GM12878 (cell line): ENCODE results near the gene GEMIN7. TPM values are rescaled to one million over a fixed set of nuclear protein-coding genes. Genes with fewer than 3 reads are reported as not detected.

Experiments used
- ATF2 ChIP-seq: IDR thresholded peaks from 2 replicates; pipeline ENCODE4 v1.6.1; 2012; ENCODE audit warnings: low read length, inconsistent platforms
- ATF7 ChIP-seq: fragments of 450-650 bp; IDR thresholded peaks from 2 replicates; pipeline ENCODE4 v1.6.1; 2016; ENCODE audit warnings: low read depth, mild to moderate bottlenecking
- CEBPZ ChIP-seq: fragments of 150-350 bp; IDR thresholded peaks from 2 replicates; pipeline ENCODE4 v1.6.1; 2016; ENCODE audit warnings: low read depth, low read length
- HDGF ChIP-seq: fragments of 450-650 bp; IDR thresholded peaks from 2 replicates; pipeline ENCODE4 v1.6.1; 2016; ENCODE audit warnings: antibody characterized with exemption
- JUND ChIP-seq: IDR thresholded peaks from 2 replicates; pipeline ENCODE4 v1.6.1; 2012; ENCODE audit warnings: low read depth, mild to moderate bottlenecking, low read length, improper control_type of control experiment, moderate library complexity
- MEF2A ChIP-seq: IDR thresholded peaks from 2 replicates; pipeline ENCODE4 v1.6.1; 2011; ENCODE audit warnings: low read depth, mild to moderate bottlenecking, low read length, moderate library complexity; ENCODE audit not compliant: insufficient read depth
- MTA2 ChIP-seq: fragments of 450-650 bp; IDR thresholded peaks from 2 replicates; pipeline ENCODE4 v1.6.1; 2016; ENCODE audit warnings: low read depth, mild to moderate bottlenecking, moderate library complexity
- NRF1 ChIP-seq: conservative IDR thresholded peaks from 2 replicates; pipeline ENCODE4 v1.6.1; 2011; ENCODE audit warnings: mild to moderate bottlenecking, low read depth, low read length, improper control_type of control experiment
- PML ChIP-seq: IDR thresholded peaks from 2 replicates; pipeline ENCODE4 v1.6.1; 2012; ENCODE audit warnings: low read length, inconsistent platforms
- SPI1 ChIP-seq: IDR thresholded peaks from 2 replicates; pipeline ENCODE4 v1.6.1; 2011; ENCODE audit warnings: low read depth, mild to moderate bottlenecking, low read length, moderate library complexity, borderline replicate concordance; ENCODE audit not compliant: insufficient read depth
- STAT1 ChIP-seq: fragments of 450-650 bp; conservative IDR thresholded peaks from 2 replicates; pipeline ENCODE4 v1.6.1; 2014; ENCODE audit warnings: antibody characterized with exemption, mild to moderate bottlenecking
- ZNF207 ChIP-seq: fragments of 450-650 bp; IDR thresholded peaks from 2 replicates; pipeline ENCODE4 v1.6.1; 2014; ENCODE audit warnings: antibody characterized with exemption, mild to moderate bottlenecking, borderline replicate concordance
- ZNF384 ChIP-seq: IDR thresholded peaks from 2 replicates; pipeline ENCODE4 v1.6.1; 2012; ENCODE audit warnings: low read depth, mild to moderate bottlenecking, low read length, improper control_type of control experiment, borderline replicate concordance
- polyA plus RNA-seq, 11 experiments: library from polyadenylated mRNA; depleted of rRNA in 4 of 11; unstranded in 6 of 11; stranded (reverse) in 5 of 11; fragments of >200 nt; fragmentation: Nextera tagmentation in 4 of 11; fragmentation: Illumina TruSeq in 1 of 11; extraction: Ambion mirVana in 4 of 11; extraction: Trizol in 1 of 11; gene quantifications; 1 replicate in 1 of 11; 2 replicates in 10 of 11; pipeline versions ENCODE4 v1.2.1 to v1.2.3, GENCODE V29; 2011 to 2016; ENCODE audit warnings: inconsistent platforms in 2 of 11, missing spikeins in 2 of 11, low read depth in 1 of 11
- total RNA-seq, 4 experiments: library from RNA; depleted of rRNA in 3 of 4; stranded (reverse); fragments of >200 nt in 3 of 4; fragmentation: Illumina TruSeq in 1 of 4; extraction: Trizol in 1 of 4; gene quantifications; 2 replicates each; pipeline versions ENCODE4 v1.2.1 to v1.2.3, GENCODE V29; 2013 to 2021
- TF ChIP-seq, protein P1 (sequence below): fragments of 450-650 bp; IDR thresholded peaks from 2 replicates; pipeline ENCODE4 v1.6.1; 2016; ENCODE audit warnings: mild to moderate bottlenecking
- TF ChIP-seq, protein P2 (sequence below), 3 experiments: IDR thresholded peaks in 2 of 3; conservative IDR thresholded peaks in 1 of 3; 2 replicates each; pipeline ENCODE4 v1.5.1; 2011; ENCODE audit warnings: low read depth in 3 of 3, low read length in 3 of 3, mild to moderate bottlenecking in 3 of 3, control low read depth in 2 of 3, moderate library complexity in 2 of 3, inconsistent platforms in 1 of 3, mixed read lengths in 1 of 3; ENCODE audit not compliant: control insufficient read depth in 2 of 3, insufficient read depth in 1 of 3; ENCODE audit errors: extremely low read depth in 1 of 3
- TF ChIP-seq, protein P3 (sequence below): fragments of 450-650 bp; IDR thresholded peaks from 2 replicates; pipeline ENCODE4 v1.6.1; 2018; ENCODE audit warnings: mild to moderate bottlenecking, low read depth, moderate library complexity; ENCODE audit not compliant: partially characterized antibody
- TF ChIP-seq, protein P4 (sequence below): IDR thresholded peaks from 2 replicates; pipeline ENCODE4 v1.6.1; 2011; ENCODE audit warnings: low read depth, mild to moderate bottlenecking, low read length, moderate library complexity, borderline replicate concordance; ENCODE audit errors: extremely low read depth

Gene GEMIN7
- total and polyA plus RNA-seq, 10 of the 15 experiments (the other 5 are each of a cell fraction or from before 2014, with no cell fraction given), result 21.1 to 76.7 (median 44.9) TPM

- peak; percentile 15; the same call in 1 of the 2 replicates for TF ChIP-seq ATF2
- peak; percentile 62; the same call in 1 of the 2 replicates for TF ChIP-seq SPI1
- TF ChIP-seq ZNF384, result peak; percentile 73
- peak; percentile 64 for TF ChIP-seq ATF7
- no peak for TF ChIP-seq JUND
- 0 out of 2 replicates have a peak, but pooled peaks have one; percentile 31 for TF ChIP-seq PML
- 0 out of 2 replicates have a peak, but pooled peaks have one; percentile 46 for TF ChIP-seq ZNF207
- TF ChIP-seq MTA2, result peak; percentile 39; the same call in 1 of the 2 replicates
- TF ChIP-seq STAT1, result no peak
- TF ChIP-seq, protein P1, sequence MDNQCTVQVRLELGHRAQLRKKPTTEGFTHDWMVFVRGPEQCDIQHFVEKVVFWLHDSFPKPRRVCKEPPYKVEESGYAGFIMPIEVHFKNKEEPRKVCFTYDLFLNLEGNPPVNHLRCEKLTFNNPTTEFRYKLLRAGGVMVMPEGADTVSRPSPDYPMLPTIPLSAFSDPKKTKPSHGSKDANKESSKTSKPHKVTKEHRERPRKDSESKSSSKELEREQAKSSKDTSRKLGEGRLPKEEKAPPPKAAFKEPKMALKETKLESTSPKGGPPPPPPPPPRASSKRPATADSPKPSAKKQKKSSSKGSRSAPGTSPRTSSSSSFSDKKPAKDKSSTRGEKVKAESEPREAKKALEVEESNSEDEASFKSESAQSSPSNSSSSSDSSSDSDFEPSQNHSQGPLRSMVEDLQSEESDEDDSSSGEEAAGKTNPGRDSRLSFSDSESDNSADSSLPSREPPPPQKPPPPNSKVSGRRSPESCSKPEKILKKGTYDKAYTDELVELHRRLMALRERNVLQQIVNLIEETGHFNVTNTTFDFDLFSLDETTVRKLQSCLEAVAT, result peak; percentile 89
- TF ChIP-seq, protein P2, sequence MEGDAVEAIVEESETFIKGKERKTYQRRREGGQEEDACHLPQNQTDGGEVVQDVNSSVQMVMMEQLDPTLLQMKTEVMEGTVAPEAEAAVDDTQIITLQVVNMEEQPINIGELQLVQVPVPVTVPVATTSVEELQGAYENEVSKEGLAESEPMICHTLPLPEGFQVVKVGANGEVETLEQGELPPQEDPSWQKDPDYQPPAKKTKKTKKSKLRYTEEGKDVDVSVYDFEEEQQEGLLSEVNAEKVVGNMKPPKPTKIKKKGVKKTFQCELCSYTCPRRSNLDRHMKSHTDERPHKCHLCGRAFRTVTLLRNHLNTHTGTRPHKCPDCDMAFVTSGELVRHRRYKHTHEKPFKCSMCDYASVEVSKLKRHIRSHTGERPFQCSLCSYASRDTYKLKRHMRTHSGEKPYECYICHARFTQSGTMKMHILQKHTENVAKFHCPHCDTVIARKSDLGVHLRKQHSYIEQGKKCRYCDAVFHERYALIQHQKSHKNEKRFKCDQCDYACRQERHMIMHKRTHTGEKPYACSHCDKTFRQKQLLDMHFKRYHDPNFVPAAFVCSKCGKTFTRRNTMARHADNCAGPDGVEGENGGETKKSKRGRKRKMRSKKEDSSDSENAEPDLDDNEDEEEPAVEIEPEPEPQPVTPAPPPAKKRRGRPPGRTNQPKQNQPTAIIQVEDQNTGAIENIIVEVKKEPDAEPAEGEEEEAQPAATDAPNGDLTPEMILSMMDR (IDR thresholded peaks at IDR 0.05 in 2 of 3, conservative IDR thresholded peaks at IDR 0.05 in 1 of 3; ENCODE audit: control insufficient read depth in 2 of 3, extremely low read depth in 1 of 3, insufficient read depth in 1 of 3, low read depth in 3 of 3, low read length in 3 of 3), result peak in 1 of 3 experiments; percentile 44; a peak in 1 of 6 replicates
- TF ChIP-seq, protein P3, sequence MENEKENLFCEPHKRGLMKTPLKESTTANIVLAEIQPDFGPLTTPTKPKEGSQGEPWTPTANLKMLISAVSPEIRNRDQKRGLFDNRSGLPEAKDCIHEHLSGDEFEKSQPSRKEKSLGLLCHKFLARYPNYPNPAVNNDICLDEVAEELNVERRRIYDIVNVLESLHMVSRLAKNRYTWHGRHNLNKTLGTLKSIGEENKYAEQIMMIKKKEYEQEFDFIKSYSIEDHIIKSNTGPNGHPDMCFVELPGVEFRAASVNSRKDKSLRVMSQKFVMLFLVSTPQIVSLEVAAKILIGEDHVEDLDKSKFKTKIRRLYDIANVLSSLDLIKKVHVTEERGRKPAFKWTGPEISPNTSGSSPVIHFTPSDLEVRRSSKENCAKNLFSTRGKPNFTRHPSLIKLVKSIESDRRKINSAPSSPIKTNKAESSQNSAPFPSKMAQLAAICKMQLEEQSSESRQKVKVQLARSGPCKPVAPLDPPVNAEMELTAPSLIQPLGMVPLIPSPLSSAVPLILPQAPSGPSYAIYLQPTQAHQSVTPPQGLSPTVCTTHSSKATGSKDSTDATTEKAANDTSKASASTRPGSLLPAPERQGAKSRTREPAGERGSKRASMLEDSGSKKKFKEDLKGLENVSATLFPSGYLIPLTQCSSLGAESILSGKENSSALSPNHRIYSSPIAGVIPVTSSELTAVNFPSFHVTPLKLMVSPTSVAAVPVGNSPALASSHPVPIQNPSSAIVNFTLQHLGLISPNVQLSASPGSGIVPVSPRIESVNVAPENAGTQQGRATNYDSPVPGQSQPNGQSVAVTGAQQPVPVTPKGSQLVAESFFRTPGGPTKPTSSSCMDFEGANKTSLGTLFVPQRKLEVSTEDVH, result peak; percentile 76
- no peak for TF ChIP-seq CEBPZ
- TF ChIP-seq HDGF, result no peak
- no peak for TF ChIP-seq MEF2A
- TF ChIP-seq, protein P4, sequence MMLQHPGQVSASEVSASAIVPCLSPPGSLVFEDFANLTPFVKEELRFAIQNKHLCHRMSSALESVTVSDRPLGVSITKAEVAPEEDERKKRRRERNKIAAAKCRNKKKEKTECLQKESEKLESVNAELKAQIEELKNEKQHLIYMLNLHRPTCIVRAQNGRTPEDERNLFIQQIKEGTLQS, result no peak
- no peak for TF ChIP-seq NRF1
These were observed 31.8 kb upstream of the GEMIN7 start (continued) for GRCh38 chr19:45047188-45047797.
